Naive B cell (primary cell): ENCODE data around the gene CCNL1. TPM values are rescaled to one million over a fixed set of nuclear protein-coding genes. Genes with fewer than 3 reads are reported as not detected.

ENCODE experiments used
- ATAC-seq, 2 donors: fragments of 150-1000 bp; cut with Tn5 transposase; 2 replicates each; pipeline ENCODE4 v1.10.0; 2021; ENCODE audit warnings: low read depth in 2 of 2, mild to moderate bottlenecking in 2 of 2, moderate library complexity in 2 of 2
- DNase-seq: peaks from one replicate; pipeline ENCODE4 v3.0.0; 2022
- H3K27ac Mint-ChIP-seq, 6 donors: one replicate each; pipeline ENCODE4 v1.8.0; 2020 to 2022; ENCODE audit warnings: mild to moderate bottlenecking in 6 of 6, mixed read lengths in 6 of 6, moderate library complexity in 5 of 6, inconsistent platforms in 2 of 6
- H3K27me3 Mint-ChIP-seq, 3 donors: one replicate each; pipeline ENCODE4 v1.8.0; 2021 to 2022; ENCODE audit warnings: mixed read lengths in 3 of 3, mild to moderate bottlenecking in 1 of 3
- H3K36me3 Mint-ChIP-seq, 2 donors: one replicate each; pipeline ENCODE4 v1.8.0; 2020 to 2022; ENCODE audit warnings: mixed read lengths in 2 of 2, inconsistent platforms in 1 of 2, mild to moderate bottlenecking in 1 of 2
- H3K4me1 Mint-ChIP-seq, 3 donors: one replicate each; pipeline ENCODE4 v1.8.0; 2020 to 2022; ENCODE audit warnings: mixed read lengths in 3 of 3, inconsistent platforms in 1 of 3, mild to moderate bottlenecking in 1 of 3, moderate library complexity in 1 of 3
- H3K4me3 Mint-ChIP-seq, 8 donors: one replicate each; pipeline ENCODE4 v1.8.0; 2020 to 2022; ENCODE audit warnings: mild to moderate bottlenecking in 8 of 8, mixed read lengths in 8 of 8, moderate library complexity in 8 of 8, inconsistent platforms in 2 of 8
- H3K9me3 Mint-ChIP-seq, 7 donors: one replicate each; pipeline ENCODE4 v1.8.0; 2020 to 2022; ENCODE audit warnings: mixed read lengths in 7 of 7, mild to moderate bottlenecking in 5 of 7, inconsistent platforms in 2 of 7, moderate library complexity in 1 of 7
- polyA plus RNA-seq, 6 donors: library from polyadenylated mRNA; unstranded; fragments of 300-500 nt; fragmentation: Illumina TruSeq; gene quantifications; one replicate each; pipeline ENCODE4 v1.2.3, GENCODE V29; 2021; ENCODE audit warnings: low read depth in 6 of 6

The CCNL1 gene
- polyA plus RNA-seq, 6 donors from 2014 or later = 64.1 to 148 (median 138) TPM

DNA sequence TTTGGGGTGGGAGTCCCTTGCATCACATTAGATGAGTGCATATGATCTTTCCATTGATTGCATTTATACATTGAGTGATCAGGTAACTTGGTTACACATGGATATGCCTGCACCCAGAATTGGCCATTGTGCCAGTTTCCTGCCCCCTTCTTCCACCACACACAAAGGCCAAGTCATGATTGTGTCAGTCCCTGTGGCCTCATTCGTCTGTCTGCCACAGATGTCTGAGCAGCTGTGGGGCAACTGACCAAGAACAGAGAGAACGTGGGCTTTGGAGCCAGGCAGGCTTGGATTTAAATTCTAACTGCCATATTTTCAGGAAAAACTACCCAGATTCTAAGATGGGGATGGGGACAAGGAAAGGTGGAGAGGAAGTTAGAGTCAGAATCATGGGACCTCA lies 27.0 kb downstream of the CCNL1 start:
- Mint-ChIP-seq H3K4me3 (no peak overlapping the region), H3K36me3 (no peaks in the 10 kb centered on the region), H3K27ac (peak overlapping the region in 2 of 6 donors; percentile 20 to 44), H3K9me3 (no peaks in the 10 kb centered on the region), H3K27me3 (no peaks in the 10 kb centered on the region), H3K4me1 (peaks cover 18 to 31% (median 29%) of the 10 kb centered on the region in 3 donors)
- ATAC-seq = no peak
- DNase-seq = no peak

GRCh38 chr3:157132341-157132740 lies 27.6 kb downstream of the CCNL1 start:
- H3K27me3 Mint-ChIP-seq = no peaks in the 10 kb centered on the region
- H3K4me1 Mint-ChIP-seq = peaks cover 15 to 29% (median 26%) of the 10 kb centered on the region in 3 donors
- H3K36me3 Mint-ChIP-seq = no peaks in the 10 kb centered on the region
- ATAC-seq = no peak
- H3K4me3 Mint-ChIP-seq = no peak overlapping the region
- no peaks in the 10 kb centered on the region for H3K9me3 Mint-ChIP-seq
- DNase-seq = no peak
- H3K27ac Mint-ChIP-seq = no peak overlapping the region

DNA sequence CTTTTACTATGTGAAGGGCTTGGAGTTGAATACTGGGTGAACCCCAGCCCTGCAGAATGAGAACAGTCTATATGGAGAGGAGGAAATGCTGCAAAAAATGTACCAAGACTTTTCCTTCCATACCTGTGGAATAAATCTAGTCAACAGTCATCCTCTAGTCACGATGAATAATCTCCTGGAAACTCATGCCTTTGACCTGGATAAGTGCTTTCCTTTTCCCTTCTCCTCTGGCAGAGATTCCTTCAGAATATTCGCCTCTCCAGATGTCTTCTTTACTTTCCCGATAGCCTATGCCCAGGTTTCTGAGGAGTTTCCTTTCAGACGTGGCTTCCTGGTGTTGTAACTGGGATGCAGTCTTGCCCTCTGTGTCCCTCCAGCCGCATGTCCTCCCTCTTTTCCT lies 28.1 kb downstream of the CCNL1 start:
- no peaks in the 10 kb centered on the region for H3K27me3 Mint-ChIP-seq
- DNase-seq = no peak
- H3K4me1 Mint-ChIP-seq = peaks cover 13 to 26% (median 22%) of the 10 kb centered on the region in 3 donors
- H3K4me3 Mint-ChIP-seq = no peak overlapping the region
- no peak for ATAC-seq
- H3K36me3 Mint-ChIP-seq = no peaks in the 10 kb centered on the region
- peak overlapping the region in 1 of 6 donors; percentile 14 for H3K27ac Mint-ChIP-seq
- no peaks in the 10 kb centered on the region for H3K9me3 Mint-ChIP-seq

DNA sequence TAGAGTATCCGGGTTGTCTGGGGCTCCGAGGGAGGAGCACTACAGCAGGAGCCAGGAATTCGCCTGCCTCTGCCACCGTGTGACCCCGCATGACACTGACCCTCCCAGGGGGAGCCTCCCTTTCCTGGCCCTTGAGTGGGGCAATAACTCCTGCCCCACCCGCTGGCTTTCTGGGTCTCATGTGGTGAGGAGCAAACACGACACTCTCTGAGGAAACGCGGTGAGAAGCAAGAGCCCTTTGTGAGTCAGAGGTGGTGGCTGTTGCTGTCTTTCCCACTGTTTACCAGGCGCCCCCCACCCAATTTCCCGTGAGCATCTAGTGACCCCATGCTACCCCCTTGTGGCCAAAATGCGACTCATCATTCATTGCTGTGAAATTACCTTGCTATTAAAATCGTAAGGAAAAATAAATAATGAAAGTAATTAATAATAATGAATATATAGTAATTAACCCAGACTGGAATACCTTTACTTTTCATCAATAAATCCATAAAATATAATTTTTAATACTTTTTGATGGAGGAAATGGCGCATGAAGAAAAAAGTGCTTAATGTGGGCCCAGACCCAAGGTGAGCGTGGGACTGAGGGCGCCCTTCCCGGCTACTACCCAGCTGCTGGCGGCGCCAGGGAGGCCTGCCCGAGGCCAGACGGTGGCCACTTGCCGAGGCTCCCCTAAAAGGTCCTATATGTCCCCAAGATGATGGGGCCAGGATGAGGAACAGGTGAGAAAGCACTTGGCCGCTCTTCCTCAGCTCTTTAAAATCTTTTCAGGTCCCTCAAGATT lies 29.3 kb downstream of the CCNL1 start:
- no peak for DNase-seq
- Mint-ChIP-seq H3K4me1 (peaks cover 13 to 26% (median 20%) of the 10 kb centered on the region in 3 donors), H3K36me3 (no peaks in the 10 kb centered on the region), H3K27me3 (no peaks in the 10 kb centered on the region), H3K4me3 (peak overlapping the region in 5 of 8 donors; percentile 11 to 52 (median 30)), H3K27ac (peak overlapping the region in 3 of 6 donors; percentile 49 to 60 (median 52)), H3K9me3 (no peaks in the 10 kb centered on the region)
- ATAC-seq = peak in 1 of 2 donors; percentile 21

GRCh38 chr3:157129803-157130466 lies 30.0 kb downstream of the CCNL1 start:
- ATAC-seq (no peak), DNase-seq (no peak)
- peak overlapping the region in 1 of 8 donors; percentile 11 for H3K4me3 Mint-ChIP-seq
- H3K27me3 Mint-ChIP-seq = peaks cover 0 to under 1% (median 0%) of the 10 kb centered on the region in 3 donors
- peaks cover 13 to 26% (median 19%) of the 10 kb centered on the region in 3 donors for H3K4me1 Mint-ChIP-seq
- H3K27ac Mint-ChIP-seq = peak overlapping the region in 4 of 6 donors; percentile 10 to 74 (median 47)
- H3K9me3 Mint-ChIP-seq = no peaks in the 10 kb centered on the region
- H3K36me3 Mint-ChIP-seq = no peaks in the 10 kb centered on the region

DNA sequence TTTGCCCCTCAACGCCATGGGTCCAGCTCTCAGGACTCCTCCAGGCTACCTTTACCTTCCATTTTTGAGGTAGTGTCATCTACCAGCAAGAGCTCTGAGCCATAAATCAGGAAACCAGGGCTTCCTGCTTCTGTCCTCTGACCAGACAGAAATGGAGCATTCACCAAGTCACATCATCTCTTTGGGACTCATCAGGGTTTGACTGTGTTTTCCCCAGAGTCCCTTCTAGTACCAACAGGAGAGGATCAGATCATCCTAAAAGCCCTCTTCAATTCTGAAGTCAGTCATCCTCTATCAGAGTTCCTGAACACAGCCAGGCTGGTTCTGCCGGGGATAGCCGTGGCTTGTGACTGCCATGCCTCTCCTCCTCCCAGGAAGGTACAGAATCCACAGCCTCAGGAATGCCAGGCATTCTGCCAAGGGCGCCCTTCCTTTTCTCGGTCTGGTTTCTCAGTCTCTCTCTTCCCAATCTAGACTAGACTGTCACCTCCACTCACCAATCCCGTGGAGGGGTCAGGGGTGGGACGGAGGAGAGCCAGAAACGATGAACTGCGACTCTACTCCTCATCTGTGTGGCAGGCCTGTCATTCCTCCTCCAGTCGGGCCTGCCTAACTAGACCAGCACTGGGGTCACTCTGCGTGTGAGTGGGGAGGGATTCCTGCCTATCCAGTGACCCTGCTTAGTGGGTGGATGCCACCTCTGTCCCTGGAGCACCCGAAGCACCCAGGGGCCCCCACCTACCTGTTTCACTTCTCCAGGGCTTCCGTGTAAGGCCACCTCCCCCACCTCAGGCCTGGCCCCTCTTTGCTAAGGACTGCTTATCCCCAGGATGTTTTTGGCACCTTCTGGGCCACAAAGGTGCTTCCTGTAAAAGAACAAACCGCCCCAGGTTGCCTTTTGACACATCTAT lies 30.9 kb downstream of the CCNL1 start:
- no peak overlapping the region for H3K4me3 Mint-ChIP-seq
- H3K36me3 Mint-ChIP-seq = no peaks in the 10 kb centered on the region
- H3K4me1 Mint-ChIP-seq = peaks cover 13 to 24% (median 19%) of the 10 kb centered on the region in 3 donors
- ATAC-seq (no peak), DNase-seq (no peak)
- H3K27ac Mint-ChIP-seq = peak overlapping the region in 5 of 6 donors; percentile 3 to 90 (median 56)
- peaks cover 0 to 6% (median 0%) of the 10 kb centered on the region in 3 donors for H3K27me3 Mint-ChIP-seq
- H3K9me3 Mint-ChIP-seq = no peaks in the 10 kb centered on the region

DNA sequence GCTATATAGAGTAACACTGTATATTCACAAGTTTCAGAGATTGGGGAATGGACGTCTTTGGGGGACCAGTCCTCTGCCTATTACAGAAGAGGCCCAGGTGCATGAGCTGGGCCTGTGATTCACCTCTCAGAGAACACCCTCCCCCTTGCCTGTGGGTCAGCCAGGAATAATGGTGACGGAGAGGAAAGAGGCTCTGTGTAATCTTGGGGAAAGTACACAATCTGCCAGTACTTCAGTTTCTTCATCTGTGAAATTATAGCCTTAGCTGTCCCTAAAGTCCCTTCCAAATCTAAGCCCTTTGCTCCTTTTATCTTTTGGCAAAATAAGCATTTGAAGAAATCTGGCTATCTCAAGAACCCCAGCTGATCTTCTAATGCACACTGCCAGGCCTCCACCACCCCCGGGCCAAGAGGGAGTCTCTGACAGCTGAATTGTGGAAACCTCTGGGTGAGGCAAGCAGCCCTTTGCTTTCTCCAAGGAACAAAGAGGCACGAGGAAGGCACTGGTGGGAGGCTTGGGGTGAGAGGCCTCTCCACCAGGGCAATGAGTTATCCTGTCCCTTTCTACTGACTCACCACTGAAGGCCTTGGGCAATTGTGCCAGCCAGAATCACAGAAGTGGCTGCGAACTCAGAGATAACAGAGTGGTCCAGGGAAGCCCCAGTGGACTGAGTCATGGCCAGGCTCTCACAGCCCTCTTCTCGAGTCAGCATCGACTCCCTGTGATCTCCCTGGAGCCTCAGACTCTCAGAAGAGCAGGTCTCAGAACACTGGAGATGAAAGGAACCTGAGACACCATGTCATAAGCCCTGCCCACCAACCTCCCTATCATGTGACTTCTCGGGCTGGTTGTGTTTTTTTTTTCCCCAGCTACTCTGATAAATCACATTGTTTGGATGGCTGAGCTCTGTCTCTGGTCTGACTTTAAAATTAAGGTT lies 31.8 kb downstream of the CCNL1 start:
- ATAC-seq = no peak

DNA sequence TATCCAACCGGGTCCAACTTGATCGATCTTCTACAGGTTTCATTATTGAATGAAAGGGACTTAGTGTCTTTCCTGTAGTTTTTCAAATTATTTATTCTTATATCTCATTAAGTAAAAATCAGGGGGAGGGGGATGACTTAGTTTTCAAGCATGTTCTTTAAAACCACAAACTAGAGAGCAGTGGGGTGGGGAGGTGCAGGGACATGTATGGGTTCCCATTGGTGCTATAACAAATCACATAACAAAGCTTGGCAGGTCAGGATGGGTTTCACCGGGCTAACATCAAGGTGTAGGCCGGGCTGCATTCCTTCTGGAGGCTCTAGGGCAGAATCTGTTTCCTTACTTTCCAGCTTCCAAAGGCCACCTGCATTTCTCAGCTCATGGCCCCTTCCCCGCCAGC lies 32.7 kb downstream of the CCNL1 start:
- H3K27ac Mint-ChIP-seq = no peak overlapping the region
- no peak overlapping the region for H3K4me3 Mint-ChIP-seq
- ATAC-seq (no peak), DNase-seq (no peak)
- H3K4me1 Mint-ChIP-seq = peaks cover 13 to 21% (median 19%) of the 10 kb centered on the region in 3 donors
- H3K27me3 Mint-ChIP-seq = peaks cover 0 to 6% (median 0%) of the 10 kb centered on the region in 3 donors
- H3K36me3 Mint-ChIP-seq = no peaks in the 10 kb centered on the region
- no peaks in the 10 kb centered on the region for H3K9me3 Mint-ChIP-seq

More for the DNA sequence above, 31.8 kb downstream of the CCNL1 start:
- Mint-ChIP-seq H3K27me3 (peaks cover 0 to 6% (median 0%) of the 10 kb centered on the region in 3 donors), H3K36me3 (no peaks in the 10 kb centered on the region), H3K27ac (peak overlapping the region in 2 of 6 donors; percentile 3 to 35), H3K9me3 (no peaks in the 10 kb centered on the region), H3K4me1 (peaks cover 13 to 21% (median 19%) of the 10 kb centered on the region in 3 donors), H3K4me3 (no peak overlapping the region)
- DNase-seq = no peak

GRCh38 chr3:157126365-157126764 lies 33.6 kb downstream of the CCNL1 start:
- Mint-ChIP-seq H3K4me3 (no peak overlapping the region), H3K27ac (no peak overlapping the region), H3K4me1 (peaks cover 13 to 21% (median 19%) of the 10 kb centered on the region in 3 donors), H3K36me3 (no peaks in the 10 kb centered on the region), H3K9me3 (no peaks in the 10 kb centered on the region), H3K27me3 (peaks cover 0 to 6% (median 0%) of the 10 kb centered on the region in 3 donors)
- ATAC-seq = no peak
- no peak for DNase-seq

DNA sequence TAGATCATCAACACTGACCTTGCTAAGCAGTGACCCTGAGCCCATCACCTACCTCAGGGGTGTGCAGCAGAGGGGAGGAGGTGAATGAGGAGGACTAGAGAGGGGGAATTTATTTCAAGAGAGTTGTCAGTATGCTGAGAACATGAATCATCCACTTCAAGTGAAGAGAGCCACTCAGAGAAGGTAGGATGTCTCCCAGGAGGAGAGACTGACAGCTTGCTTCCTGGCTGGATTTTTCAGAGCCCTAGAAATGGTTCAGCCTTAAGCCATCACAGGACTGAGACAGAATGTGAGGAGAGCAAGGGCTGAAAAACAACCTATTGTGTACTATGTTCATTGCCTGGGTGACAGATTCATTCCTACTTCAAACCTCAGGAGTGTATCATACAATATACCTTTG lies 34.8 kb downstream of the CCNL1 start:
- no peaks in the 10 kb centered on the region for H3K9me3 Mint-ChIP-seq
- peaks cover under 1 to 6% (median 2%) of the 10 kb centered on the region in 3 donors for H3K27me3 Mint-ChIP-seq
- ATAC-seq = no peak
- H3K4me3 Mint-ChIP-seq = no peak overlapping the region
- no peaks in the 10 kb centered on the region for H3K36me3 Mint-ChIP-seq
- no peak for DNase-seq
- no peak overlapping the region for H3K27ac Mint-ChIP-seq
- H3K4me1 Mint-ChIP-seq = peaks cover 7 to 15% (median 13%) of the 10 kb centered on the region in 3 donors

DNA sequence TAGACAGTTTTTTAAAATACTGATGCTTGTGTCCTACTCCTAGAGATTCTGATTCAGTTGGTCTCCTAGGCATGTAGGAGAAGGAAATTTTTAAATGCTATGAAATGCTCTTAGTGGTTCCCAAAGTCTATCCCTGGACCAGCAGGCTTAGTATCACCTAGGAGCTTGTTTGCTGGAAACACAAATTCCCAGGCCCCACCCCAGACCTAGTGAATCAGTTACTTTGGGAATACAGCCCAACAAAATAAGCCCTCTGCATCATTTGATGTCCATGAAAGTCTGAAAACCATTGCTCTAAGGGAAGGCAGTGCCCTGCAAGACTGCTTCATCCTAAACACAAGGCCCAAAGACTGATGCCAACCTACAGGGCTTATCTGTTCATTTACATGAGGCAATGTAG lies 36.3 kb downstream of the CCNL1 start:
- ATAC-seq (no peak), DNase-seq (no peak)
- Mint-ChIP-seq H3K27me3 (peaks cover 9 to 10% (median 9%) of the 10 kb centered on the region in 3 donors), H3K4me3 (no peak overlapping the region), H3K9me3 (peaks cover 0 to 7% (median 0%) of the 10 kb centered on the region in 7 donors), H3K4me1 (peaks cover 0 to 2% (median 1%) of the 10 kb centered on the region in 3 donors), H3K27ac (no peak overlapping the region), H3K36me3 (no peaks in the 10 kb centered on the region)

DNA sequence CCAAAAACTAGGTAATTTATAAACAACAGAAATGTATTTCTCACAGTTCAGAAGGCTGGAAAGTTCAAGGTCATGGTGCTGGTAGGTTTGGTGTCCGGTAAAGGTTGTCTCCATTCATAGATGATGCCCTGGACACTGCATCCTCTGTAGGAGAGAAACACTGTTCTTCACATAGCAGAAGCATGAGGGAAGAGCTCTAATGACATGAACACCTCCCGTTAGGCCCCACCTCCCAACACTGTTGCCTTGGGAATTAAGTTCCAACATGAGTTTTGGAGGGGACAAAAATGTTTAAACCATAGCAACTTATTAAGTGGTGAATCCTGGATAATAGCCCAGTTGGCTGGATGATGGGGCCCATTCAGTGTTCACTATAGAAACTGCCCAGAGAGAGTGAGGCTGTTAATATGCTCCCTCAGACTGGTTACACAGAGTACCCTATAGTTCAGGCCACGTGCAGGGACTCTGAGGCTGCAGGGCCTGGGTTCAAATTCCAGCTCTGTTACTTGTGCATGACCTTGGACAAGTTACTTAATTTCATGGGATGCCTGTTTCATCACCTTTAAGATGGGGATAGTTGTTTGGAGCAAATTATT lies 37.0 kb downstream of the CCNL1 start:
- Mint-ChIP-seq H3K9me3 (peaks cover 0 to 7% (median 0%) of the 10 kb centered on the region in 7 donors), H3K4me3 (no peak overlapping the region), H3K27me3 (peaks cover 9 to 10% (median 9%) of the 10 kb centered on the region in 3 donors), H3K4me1 (no peaks in the 10 kb centered on the region), H3K36me3 (no peaks in the 10 kb centered on the region), H3K27ac (peak overlapping the region in 2 of 6 donors; percentile 45 to 51)
- DNase-seq (no peak), ATAC-seq (no peak)
